Measurements from ENCODE around the gene CCDC124.
"Not testable (repeated sequence)": the region's sequence is repeated elsewhere in the genome, so short reads cannot be mapped to it uniquely, and the experiment has no call there.

CCDC124 gene

GRCh38 chr19:17932485-17933338, at the start of gene CCDC124:
TSS of gene CCDC124 (plus strand) at chr19:17933015. CDS start at chr19:17936421, 3,406 bp downstream.
- peak; percentile 95 for DNase-seq

- peak; percentile 39 for DNase-seq
Measured at GRCh38 chr19:17883627-17884410, 49.0 kb upstream of the CCDC124 start.

DNA sequence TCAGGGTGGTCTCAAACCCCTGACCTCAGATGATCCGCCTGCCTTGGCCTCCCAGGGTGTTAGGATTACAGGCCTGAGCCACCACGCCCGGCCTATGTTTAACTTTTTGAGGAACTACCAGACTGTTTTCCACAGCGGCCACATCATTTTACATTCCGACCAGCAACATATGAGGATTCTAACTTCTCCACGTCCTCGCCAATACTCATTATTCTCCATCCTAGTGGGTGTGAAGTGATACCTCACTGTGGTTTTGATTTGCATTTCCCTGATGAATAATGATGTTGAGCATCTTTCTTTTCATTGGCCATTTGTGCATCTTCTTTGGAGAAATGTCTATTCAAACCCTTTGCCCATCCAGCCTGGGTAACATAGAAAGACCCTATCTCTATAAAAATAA, 46.3 kb upstream of the CCDC124 start:
- no peak for DNase-seq

DNA sequence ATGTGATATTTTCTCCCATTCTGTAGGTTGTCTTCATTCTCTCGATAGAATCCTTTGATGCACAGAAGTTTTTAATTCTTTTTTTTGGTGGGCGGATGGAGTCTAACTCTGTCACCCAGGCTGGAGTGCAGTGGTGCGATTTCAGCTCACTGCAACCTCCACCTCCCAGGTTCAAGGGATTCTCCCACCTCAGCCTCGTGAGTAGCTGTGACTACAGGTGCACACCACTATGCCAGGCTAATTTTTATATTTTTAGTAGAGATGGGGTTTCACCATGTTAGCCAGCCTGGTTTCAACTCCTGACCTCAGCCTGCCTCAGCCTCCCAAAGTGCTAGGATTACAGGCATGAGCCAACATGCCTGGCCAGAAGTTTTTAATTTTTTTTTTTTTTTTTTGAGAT, 45.6 kb upstream of the CCDC124 start:
- DNase-seq: not testable (repeated sequence)

DNA sequence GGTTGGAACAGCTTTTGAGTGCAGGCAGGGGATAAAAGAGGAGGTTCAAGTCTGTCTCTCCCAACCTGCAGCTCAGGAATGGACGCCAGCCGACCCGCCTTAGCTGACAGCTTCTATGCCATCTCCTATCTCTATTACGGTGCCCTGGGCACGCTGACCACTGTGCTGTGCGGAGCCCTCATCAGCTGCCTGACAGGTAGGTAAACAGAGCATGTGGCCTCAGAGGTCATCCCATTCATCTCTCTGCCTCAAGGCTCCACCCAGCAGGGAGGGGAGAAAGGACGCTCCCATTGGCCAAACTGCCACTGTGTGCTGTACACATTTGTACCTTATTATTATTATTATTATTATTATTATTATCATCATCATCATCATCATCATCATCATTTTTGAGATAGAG, 44.6 kb upstream of the CCDC124 start:
- no peak for DNase-seq

DNA sequence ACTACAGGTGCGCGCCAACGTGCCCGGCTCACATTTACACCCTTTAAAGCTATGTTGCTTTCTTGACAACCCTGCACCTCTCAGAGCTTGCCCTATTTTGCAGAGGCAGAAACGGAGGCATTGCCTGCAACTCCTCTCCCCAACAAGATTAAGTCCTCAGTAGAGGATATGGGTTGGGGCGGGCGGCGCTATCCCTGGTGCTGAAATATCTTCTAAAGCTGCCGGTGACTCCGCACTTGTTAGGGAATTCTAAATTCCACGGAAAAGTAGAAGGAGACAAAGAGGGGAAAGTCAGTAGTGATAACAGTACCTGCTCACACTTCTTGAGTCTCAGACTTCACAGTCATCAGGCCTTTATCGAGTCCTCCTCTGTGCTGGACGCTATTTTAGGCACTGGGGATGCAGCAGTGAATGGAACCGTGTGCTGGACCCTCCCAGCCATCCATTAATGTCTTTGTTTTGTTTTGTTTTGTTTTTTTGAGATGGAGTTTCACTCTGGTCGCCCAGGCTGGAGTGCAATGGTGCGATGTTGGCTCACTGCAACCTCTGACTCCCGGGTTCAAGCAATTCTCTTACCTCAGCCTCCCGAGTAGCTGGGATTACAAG, 43.1 kb upstream of the CCDC124 start:
- DNase-seq: peak; percentile 40

DNA sequence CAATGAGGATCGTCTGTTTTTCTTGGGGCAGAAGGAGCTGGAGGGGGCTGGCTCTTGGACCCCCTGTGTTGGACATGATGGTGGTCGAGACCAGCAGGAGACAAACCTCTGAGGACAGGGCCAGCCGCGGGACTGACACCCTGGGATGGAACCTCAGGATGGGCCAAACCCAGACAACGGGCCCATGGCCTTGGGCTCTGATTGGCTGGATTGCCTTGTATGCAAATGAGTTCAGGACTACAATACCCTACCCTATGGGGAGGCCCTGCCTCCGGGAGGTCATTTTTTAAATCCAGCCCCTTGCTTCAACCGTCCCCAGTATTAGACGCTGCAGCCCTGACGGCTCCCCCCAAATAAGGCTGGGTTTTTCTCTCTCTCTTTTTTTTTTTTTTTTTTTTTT, 39.0 kb upstream of the CCDC124 start:
- no peak for DNase-seq

GRCh38 chr19:17902701-17903100, 30.1 kb upstream of the CCDC124 start:
- no peak for DNase-seq

- DNase-seq: no peak
Measured at GRCh38 chr19:17908244-17908643, 24.6 kb upstream of the CCDC124 start.

DNA sequence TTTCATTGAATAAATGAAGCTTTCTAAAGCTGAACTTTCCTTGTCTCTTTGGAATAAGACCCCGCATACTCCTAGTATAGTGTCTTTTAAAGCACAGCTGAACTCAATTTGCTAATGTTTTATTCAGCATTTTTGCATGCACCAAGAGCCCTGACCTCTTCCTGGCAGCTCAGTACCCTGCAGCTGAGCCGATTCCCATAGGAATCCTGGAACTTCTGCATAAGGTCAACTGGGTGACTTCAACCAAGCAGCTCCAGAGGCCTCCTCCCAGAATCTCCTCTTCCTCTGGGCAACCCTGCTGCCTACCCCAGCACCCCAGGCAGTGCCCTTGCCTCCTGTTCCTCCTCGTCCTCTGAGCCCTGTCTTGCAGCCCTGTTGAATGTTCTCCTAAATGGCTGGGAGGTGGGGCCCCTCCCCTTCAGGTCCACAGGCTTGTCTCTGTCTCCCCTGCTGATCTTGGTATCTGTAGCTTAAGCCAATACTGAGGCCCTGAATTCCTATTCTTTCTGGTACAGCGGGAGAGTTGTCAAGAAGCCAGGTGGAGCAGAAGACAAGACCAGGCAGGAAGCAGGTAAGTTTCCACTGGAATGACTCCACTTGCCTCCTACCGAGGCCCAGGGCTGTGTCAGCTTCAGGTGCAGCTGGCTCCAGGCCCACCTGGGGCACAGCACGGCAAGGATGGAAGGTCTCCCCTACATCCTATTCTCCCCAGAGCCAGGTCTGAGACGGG, 23.6 kb upstream of the CCDC124 start:
- DNase-seq: no peak

GRCh38 chr19:17910791-17911360, 21.9 kb upstream of the CCDC124 start:
- no peak for DNase-seq

DNA sequence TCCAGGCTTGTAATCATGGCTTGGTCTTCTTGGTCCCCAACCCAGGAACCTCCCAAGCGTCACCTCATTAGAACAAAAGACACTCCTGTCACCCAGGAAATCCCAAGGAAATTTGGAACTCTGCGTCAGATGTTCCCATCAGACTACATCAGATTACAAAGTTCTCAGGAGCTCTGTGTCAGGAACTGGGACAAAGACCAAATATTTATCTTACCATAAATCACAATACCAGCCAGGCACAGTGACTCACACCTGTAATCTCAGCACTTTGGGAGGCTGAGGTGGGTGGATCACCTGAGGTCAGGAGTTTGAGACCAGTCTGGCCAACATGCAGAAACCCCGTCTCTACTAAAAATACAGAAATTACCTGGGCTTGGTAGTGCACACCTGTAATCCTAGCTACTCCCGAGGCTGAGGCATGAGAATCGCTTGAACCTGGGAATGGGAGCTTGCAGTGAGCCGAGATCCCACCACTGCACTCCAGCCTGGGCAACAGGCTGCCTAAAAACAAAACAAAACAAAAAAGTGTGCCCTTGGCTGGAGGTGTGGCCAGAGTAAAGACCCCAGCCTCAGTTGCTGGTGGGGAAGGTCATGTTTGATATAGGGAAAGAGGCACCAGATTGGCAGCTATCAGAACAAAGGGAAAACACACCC, 16.7 kb upstream of the CCDC124 start:
- DNase-seq: no peak

DNA sequence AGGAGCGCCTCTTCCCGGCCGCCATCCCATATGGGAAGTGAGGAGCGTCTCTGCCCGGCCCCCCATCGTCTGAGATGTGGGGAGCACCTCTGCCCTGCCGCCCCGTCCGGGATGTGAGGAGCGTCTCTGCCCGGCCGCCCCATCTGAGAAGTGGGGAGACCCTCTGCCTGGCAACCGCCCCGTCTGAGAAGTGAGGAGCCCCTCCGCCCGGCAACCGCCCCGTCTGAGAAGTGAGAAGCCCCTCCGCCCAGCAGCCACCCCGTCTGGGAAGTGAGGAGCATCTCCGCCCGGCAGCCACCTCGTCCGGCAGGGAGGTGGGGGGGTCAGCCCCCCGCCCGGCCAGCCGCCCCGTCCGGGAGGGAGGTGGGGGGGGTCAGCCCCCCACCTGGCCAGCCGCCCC, 14.7 kb upstream of the CCDC124 start:
- DNase-seq: not testable (repeated sequence)

- not testable (repeated sequence) for DNase-seq
Measured at GRCh38 chr19:17919122-17919521, 13.7 kb upstream of the CCDC124 start.

GRCh38 chr19:17920527-17920926, 12.3 kb upstream of the CCDC124 start:
- DNase-seq: no peak

- no peak for DNase-seq
Measured at GRCh38 chr19:17922138-17922537, 10.7 kb upstream of the CCDC124 start.

- DNase-seq: no peak
Measured at GRCh38 chr19:17926044-17926443, 6.8 kb upstream of the CCDC124 start.

DNA sequence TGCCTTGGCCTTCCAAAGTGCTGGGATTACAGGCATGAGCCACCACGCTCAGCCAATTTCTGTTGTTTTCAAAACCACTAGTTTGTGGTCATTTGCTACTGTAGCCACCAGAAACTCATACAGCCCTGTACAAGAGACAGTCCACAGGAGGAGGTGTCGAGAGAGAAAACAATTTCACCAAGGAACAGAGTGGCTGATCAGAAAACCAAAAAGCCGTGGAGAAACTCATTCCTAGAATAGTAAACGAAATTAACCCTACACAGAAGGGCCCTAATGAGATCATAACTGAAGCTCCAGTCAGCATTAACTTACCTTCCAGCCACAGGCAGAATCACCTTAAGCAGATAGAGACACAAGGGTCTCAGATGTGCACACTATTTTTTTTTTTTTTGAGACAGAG, 3.8 kb upstream of the CCDC124 start:
- no peak for DNase-seq

- no peak for DNase-seq
Measured at GRCh38 chr19:17931532-17932191, 1.2 kb upstream of the CCDC124 start.

DNA sequence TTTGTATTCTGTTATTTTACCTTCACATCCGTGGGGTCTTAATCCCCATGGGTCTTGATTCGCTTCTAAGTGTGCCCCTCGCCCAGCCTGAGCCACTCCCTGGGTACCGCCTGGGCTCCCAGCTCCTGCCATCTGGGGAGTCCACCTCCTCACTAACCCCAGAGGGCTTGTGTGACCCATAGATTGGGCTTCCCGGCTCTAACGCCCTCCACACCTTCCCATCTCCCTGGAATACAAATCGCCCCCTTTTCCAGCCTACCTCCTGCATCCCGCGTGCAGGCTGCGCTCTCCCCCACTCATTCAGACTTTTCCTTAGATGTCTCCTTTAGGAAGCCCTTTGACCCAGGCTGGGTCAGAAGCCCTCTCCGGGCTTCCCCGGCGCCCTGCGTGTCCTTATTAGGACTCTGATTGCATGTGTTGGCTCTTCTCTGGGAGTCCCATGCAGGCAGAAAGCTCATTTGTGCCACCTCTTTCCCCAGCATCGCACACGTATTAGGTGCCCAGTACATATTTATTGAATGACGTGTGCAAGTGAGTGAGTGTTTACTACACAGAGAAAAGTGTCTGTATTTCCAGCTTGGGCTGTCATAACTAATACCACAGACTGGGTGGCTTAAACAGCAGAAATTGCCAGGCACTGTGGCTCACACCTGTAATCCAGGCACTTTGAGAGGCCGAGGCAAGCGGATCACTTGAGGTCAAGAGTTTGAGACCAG, 757 bp downstream of the CCDC124 start:
- peak; percentile 36 for DNase-seq

- DNase-seq: no peak
Measured at GRCh38 chr19:17936379-17936778, 3.6 kb downstream of the CCDC124 start.
